GM12878 (cell line): ENCODE measurements around the gene LIPG. TPM values are rescaled to one million over a fixed set of nuclear protein-coding genes. Genes with fewer than 3 reads are reported as not detected.

Experiments
- ATF2 ChIP-seq: IDR thresholded peaks from 2 replicates; pipeline ENCODE4 v1.6.1; 2012; ENCODE audit warnings: low read length, inconsistent platforms
- E2F4 ChIP-seq: IDR thresholded peaks from 2 replicates; pipeline ENCODE4 v1.6.1; 2012; ENCODE audit warnings: low read depth, low read length, improper control_type of control experiment
- IKZF2 ChIP-seq, 2 experiments: fragments of 450-650 bp; IDR thresholded peaks; 2 replicates each; pipeline ENCODE4 v1.6.1; 2017; ENCODE audit warnings: mild to moderate bottlenecking in 2 of 2, moderate library complexity in 2 of 2
- NKRF ChIP-seq: fragments of 450-650 bp; conservative IDR thresholded peaks from 2 replicates; pipeline ENCODE4 v1.6.1; 2017; ENCODE audit warnings: mild to moderate bottlenecking, moderate library complexity
- TAF1 ChIP-seq: IDR thresholded peaks from 2 replicates; pipeline ENCODE4 v1.6.1; 2011; ENCODE audit warnings: mild to moderate bottlenecking, low read depth, low read length, borderline replicate concordance
- ZBTB40 ChIP-seq: fragments of 450-650 bp; IDR thresholded peaks from 2 replicates; pipeline ENCODE4 v1.6.1; 2016; ENCODE audit warnings: mild to moderate bottlenecking, moderate library complexity, borderline replicate concordance
- ZNF592 ChIP-seq: fragments of 450-650 bp; IDR thresholded peaks from 2 replicates; pipeline ENCODE4 v1.6.1; 2017; ENCODE audit warnings: mild to moderate bottlenecking, moderate library complexity
- polyA plus RNA-seq, 11 experiments: library from polyadenylated mRNA; depleted of rRNA in 4 of 11; unstranded in 6 of 11; stranded (reverse) in 5 of 11; fragments of >200 nt; fragmentation: Nextera tagmentation in 4 of 11; fragmentation: Illumina TruSeq in 1 of 11; extraction: Ambion mirVana in 4 of 11; extraction: Trizol in 1 of 11; gene quantifications; 1 replicate in 1 of 11; 2 replicates in 10 of 11; pipeline versions ENCODE4 v1.2.1 to v1.2.3, GENCODE V29; 2011 to 2016; ENCODE audit warnings: inconsistent platforms in 2 of 11, missing spikeins in 2 of 11, low read depth in 1 of 11
- total RNA-seq, 4 experiments: library from RNA; depleted of rRNA in 3 of 4; stranded (reverse); fragments of >200 nt in 3 of 4; fragmentation: Illumina TruSeq in 1 of 4; extraction: Trizol in 1 of 4; gene quantifications; 2 replicates each; pipeline versions ENCODE4 v1.2.1 to v1.2.3, GENCODE V29; 2013 to 2021

LIPG gene
- total and polyA plus RNA-seq, 10 of the 15 experiments (the other 5 are each of a cell fraction or from before 2014, with no cell fraction given), result 0.04 to 0.55 (median 0.18) TPM; not detected in 1

GRCh38 chr18:49566217-49566770 is 4.4 kb downstream of the LIPG start (continued):
- no peak for TF ChIP-seq E2F4
- TF ChIP-seq ZNF592, result no peak
- no peak for TF ChIP-seq ATF2
- TF ChIP-seq NKRF, result no peak
- TF ChIP-seq ZBTB40, result no peak
- no peak for TF ChIP-seq IKZF2 (IDR thresholded peaks at IDR 0.05)
- TF ChIP-seq TAF1, result no peak
